Smooth muscle cell (in vitro differentiated cells): Measurements from ENCODE around the gene FER. TPM values are rescaled to one million over a fixed set of nuclear protein-coding genes. Genes with fewer than 3 reads are reported as not detected.

Source experiments
- DNase-seq: peaks from one replicate; lab custom pipeline; 2025; ENCODE audit not compliant: unreplicated experiment; lab: John Stamatoyannopoulos, UW
- H2AFZ ChIP-seq: fragments of 200-600 bp; sonication (generic); 2 replicates; pipeline ENCODE4 v1.6.0; 2016; ENCODE audit warnings: antibody characterized with exemption, low read depth, mild to moderate bottlenecking
- H3F3A ChIP-seq: fragments of 200-600 bp; sonication (generic); 2 replicates; pipeline ENCODE4 v1.6.0; 2017; ENCODE audit warnings: antibody characterized with exemption, low read depth
- H3K27ac ChIP-seq: fragments of 200-600 bp; sonication (generic); 2 replicates; pipeline ENCODE4 v1.5.1; 2016; ENCODE audit warnings: low read depth, mild to moderate bottlenecking
- H3K27me3 ChIP-seq: fragments of 200-600 bp; sonication (generic); 2 replicates; pipeline ENCODE4 v1.6.1; 2016; ENCODE audit warnings: low read depth, mild to moderate bottlenecking
- H3K36me3 ChIP-seq: fragments of 200-600 bp; sonication (generic); 2 replicates; pipeline ENCODE4 v1.5.1; 2016; ENCODE audit warnings: low read depth
- H3K4me1 ChIP-seq: fragments of 200-600 bp; sonication (generic); 2 replicates; pipeline ENCODE4 v1.5.1; 2016; ENCODE audit warnings: low read depth
- H3K4me2 ChIP-seq: fragments of 200-600 bp; sonication (generic); 2 replicates; pipeline ENCODE4 v1.6.0; 2016; ENCODE audit warnings: mild to moderate bottlenecking
- H3K4me3 ChIP-seq: fragments of 200-600 bp; sonication (generic); 2 replicates; pipeline ENCODE4 v1.5.1; 2016; ENCODE audit warnings: mild to moderate bottlenecking
- H3K79me2 ChIP-seq: fragments of 200-600 bp; sonication (generic); 2 replicates; pipeline ENCODE4 v1.6.0; 2016; ENCODE audit warnings: low read depth, mild to moderate bottlenecking
- H3K9ac ChIP-seq: fragments of 200-600 bp; sonication (generic); 2 replicates; pipeline ENCODE4 v1.6.0; 2016; ENCODE audit warnings: low read depth
- H3K9me3 ChIP-seq: fragments of 200-600 bp; sonication (generic); replicated peaks from 2 replicates; pipeline ENCODE4 v1.5.1; 2016; ENCODE audit warnings: low read depth
- H4K20me1 ChIP-seq: fragments of 200-600 bp; sonication (generic); 2 replicates; pipeline ENCODE4 v1.6.0; 2016; ENCODE audit warnings: low read depth
- CTCF ChIP-seq: fragments of 200-600 bp; sonication (generic); IDR thresholded peaks from 2 replicates; pipeline ENCODE4 v1.5.1; 2017; ENCODE audit warnings: borderline replicate concordance, mild to moderate bottlenecking, antibody characterized with exemption; ENCODE audit not compliant: insufficient read depth, poor library complexity, severe bottlenecking
- WGBS: methylation state at CpG from one replicate; pipeline ENCODE4 v1.1.7; 2016; ENCODE audit warnings: low lambda C conversion rate; 5-methylcytosine and 5-hydroxymethylcytosine counted together
- polyA plus RNA-seq: library from polyadenylated mRNA; unstranded; fragments of >200 nt; fragmentation: Nextera tagmentation; extraction: Ambion mirVana; gene quantifications from 2 replicates; pipeline ENCODE4 v1.2.1, GENCODE V29; 2016
- total RNA-seq: library from RNA; depleted of rRNA; stranded (reverse); fragments of >200 nt; gene quantifications from 2 replicates; pipeline ENCODE4 v1.2.3, GENCODE V29; 2014

FER gene
- total and polyA plus RNA-seq, 2 experiments from 2014 or later, result 15.6 to 16.4 TPM

GRCh38 chr5:108730617-108731340 lies 16.9 kb upstream of the FER start:
- Histone ChIP-seq H3K27ac (no peak overlapping the region), H3K9me3 (no peaks in the 10 kb centered on the region), H3K4me3 (no peak overlapping the region), H3K4me1 (peaks cover 9% of the 10 kb centered on the region), H4K20me1 (no peaks in the 10 kb centered on the region), H3F3A (peaks cover 8% of the 10 kb centered on the region), H3K27me3 (no peaks in the 10 kb centered on the region), H3K9ac (no peak overlapping the region), H3K36me3 (no peaks in the 10 kb centered on the region), H3K4me2 (no peak overlapping the region), H2AFZ (peak overlapping the region; percentile 17), H3K79me2 (no peaks in the 10 kb centered on the region)
- no peak for TF ChIP-seq CTCF
- no peak for DNase-seq
- 53% methylated on average over 1 of the region's 1 CpG for WGBS

GRCh38 chr5:108735790-108736189 lies 11.9 kb upstream of the FER start:
- Histone ChIP-seq H3K9ac (no peak overlapping the region), H4K20me1 (no peaks in the 10 kb centered on the region), H3K9me3 (no peaks in the 10 kb centered on the region), H3K4me3 (no peak overlapping the region), H3K27me3 (no peaks in the 10 kb centered on the region), H3K4me2 (no peak overlapping the region), H3K36me3 (no peaks in the 10 kb centered on the region), H3K4me1 (no peaks in the 10 kb centered on the region), H3K79me2 (no peaks in the 10 kb centered on the region), H3K27ac (no peak overlapping the region), H2AFZ (peak overlapping the region; percentile 64), H3F3A (no peaks in the 10 kb centered on the region)
- WGBS, result 43% methylated on average over 5 of the region's 5 CpGs
- no peak for TF ChIP-seq CTCF
- DNase-seq, result no peak

GRCh38 chr5:108736855-108737254 lies 10.8 kb upstream of the FER start:
- WGBS, result 88% methylated on average over 7 of the region's 7 CpGs
- H3K27ac ChIP-seq, result no peak overlapping the region

More at GRCh38 chr5:108736855-108737254, 10.8 kb upstream of the FER start:
- Histone ChIP-seq H4K20me1 (no peaks in the 10 kb centered on the region), H3K79me2 (no peaks in the 10 kb centered on the region), H3K9me3 (no peaks in the 10 kb centered on the region), H3K4me1 (no peaks in the 10 kb centered on the region), H3K4me2 (no peak overlapping the region), H3K36me3 (no peaks in the 10 kb centered on the region), H2AFZ (no peak overlapping the region), H3K27me3 (no peaks in the 10 kb centered on the region), H3K9ac (no peak overlapping the region), H3K4me3 (no peak overlapping the region), H3F3A (no peaks in the 10 kb centered on the region)
- TF ChIP-seq CTCF, result no peak
- no peak for DNase-seq
